HCT116 (cell line): ENCODE measurements around the gene ZFYVE16. TPM values are rescaled to one million over a fixed set of nuclear protein-coding genes. Genes with fewer than 3 reads are reported as not detected.

Experiments used
- ATAC-seq: fragments of 200-7000 bp; cut with Tn5 transposase; 2 replicates; pipeline ENCODE4 v1.9.1; 2020; ENCODE audit warnings: mild to moderate bottlenecking, moderate library complexity
- BruUV-seq: library from RNA; stranded (reverse); fragments of 400-500 nt; replicated peaks from 2 replicates; lab custom pipeline; 2021; lab: Mats Ljungman, UMichigan
- CTCF ChIA-PET: fragments of 300-600 bp; sonication (Branson Sonifier 250); formaldehyde crosslinking; loops from one replicate; lab custom pipeline; 2021; ENCODE audit warnings: antibody characterized with exemption; lab: Charles Lee
- POLR2A ChIA-PET: fragments of 300-600, 350-600 bp; sonication (Branson Sonifier 250); formaldehyde crosslinking; loops from one replicate; lab custom pipeline; 2021; ENCODE audit warnings: antibody characterized with exemption; lab: Charles Lee
- RAD21 ChIA-PET, 2 experiments: fragments of 300-600 bp; sonication (Branson Sonifier 250); formaldehyde crosslinking; loops; one replicate each; lab custom pipeline; 2023; ENCODE audit warnings: low total read pairs in 2 of 2; ENCODE audit not compliant: uncharacterized antibody in 2 of 2, unreplicated experiment in 2 of 2, low non-redundant PET in 1 of 2; lab: Charles Lee
- DNase-seq: peaks from one replicate; pipeline ENCODE4 v3.0.0-alpha.2; 2010; ENCODE audit warnings: low read depth, low spot score
- H2AFZ ChIP-seq: fragments of 200-600 bp; shearing (Covaris generic), sonication (generic); 2 replicates; pipeline ENCODE4 v1.6.1; 2017; ENCODE audit warnings: low read depth, mixed run types, mixed read lengths, antibody characterized with exemption, low read length; ENCODE audit not compliant: poor library complexity, severe bottlenecking
- H3K27ac ChIP-seq: 2 replicates; pipeline ENCODE4 v1.5.1; 2012; ENCODE audit warnings: low read depth, low read length
- H3K27me3 ChIP-seq: fragments of 200-600 bp; sonication (generic); 2 replicates; pipeline ENCODE4 v1.6.1; 2016; ENCODE audit warnings: mixed run types, low read length, mixed read lengths; ENCODE audit not compliant: insufficient read depth
- H3K36me3 ChIP-seq, 2 experiments: fragments of 200-500 bp in 1 of 2; fragments of 200-600 bp in 1 of 2; sonication (Bioruptor generic) in 1 of 2; sonication (generic) in 1 of 2; 2 replicates each; pipeline versions ENCODE4 v1.5.1 to v1.6.1; 2014 to 2016; ENCODE audit warnings: low read length in 2 of 2, inconsistent platforms in 1 of 2, mixed read lengths in 1 of 2, mixed run types in 1 of 2; ENCODE audit not compliant: insufficient read depth in 2 of 2, control insufficient read depth in 1 of 2
- H3K4me1 ChIP-seq, 2 experiments: fragments of 200-600 bp in 1 of 2; sonication (generic) in 1 of 2; 2 replicates each; pipeline versions ENCODE4 v1.5.1 to v1.6.1; 2012 to 2017; ENCODE audit warnings: low read length in 2 of 2, inconsistent platforms in 1 of 2, mild to moderate bottlenecking in 1 of 2, mixed read lengths in 1 of 2, mixed run types in 1 of 2, moderate library complexity in 1 of 2; ENCODE audit not compliant: insufficient read depth in 2 of 2, control insufficient read depth in 1 of 2
- H3K4me2 ChIP-seq: fragments of 200-600 bp; sonication (generic); 2 replicates; pipeline ENCODE4 v1.6.1; 2017; ENCODE audit warnings: mixed run types, low read length, mixed read lengths
- H3K4me3 ChIP-seq, 2 experiments: fragments of 200-600 bp in 1 of 2; sonication (generic) in 1 of 2; replicated peaks in 1 of 2; 2 replicates each; pipeline ENCODE4 v1.5.1; 2011 to 2016; ENCODE audit warnings: low read length in 2 of 2, control low read depth in 1 of 2, low read depth in 1 of 2, mild to moderate bottlenecking in 1 of 2, mixed read lengths in 1 of 2, mixed run types in 1 of 2
- H3K79me2 ChIP-seq: fragments of 200-600 bp; sonication (generic); 2 replicates; pipeline ENCODE4 v1.6.1; 2017; ENCODE audit warnings: mild to moderate bottlenecking, mixed run types, low read length, moderate library complexity, mixed read lengths; ENCODE audit not compliant: insufficient read depth
- H3K9ac ChIP-seq: fragments of 200-600 bp; sonication (generic); 2 replicates; pipeline ENCODE4 v1.6.1; 2016; ENCODE audit warnings: low read length, mixed read lengths
- H3K9me2 ChIP-seq: fragments of 200-600 bp; sonication (generic), shearing (Covaris generic); 2 replicates; pipeline ENCODE4 v1.6.1; 2017; ENCODE audit warnings: mixed run types, mild to moderate bottlenecking, moderate library complexity; ENCODE audit not compliant: insufficient read depth
- H3K9me3 ChIP-seq, 2 experiments: fragments of 200-500 bp in 1 of 2; fragments of 200-600 bp in 1 of 2; sonication (Bioruptor generic) in 1 of 2; sonication (generic) in 1 of 2; 2 replicates each; pipeline ENCODE4 v1.6.1; 2014 to 2017; ENCODE audit warnings: low read length in 2 of 2, mixed read lengths in 2 of 2, inconsistent platforms in 1 of 2, low read depth in 1 of 2, mild to moderate bottlenecking in 1 of 2, mixed run types in 1 of 2, moderate library complexity in 1 of 2; ENCODE audit not compliant: control insufficient read depth in 1 of 2, insufficient read depth in 1 of 2
- H4K20me1 ChIP-seq: fragments of 200-600 bp; sonication (generic), shearing (Covaris generic); 2 replicates; pipeline ENCODE4 v1.6.1; 2017; ENCODE audit warnings: mixed run types, mild to moderate bottlenecking, moderate library complexity; ENCODE audit not compliant: insufficient read depth
- CTCF ChIP-seq, 3 experiments: fragments of 200-600 bp in 1 of 3; sonication (generic) in 1 of 3; IDR thresholded peaks in 2 of 3; conservative IDR thresholded peaks in 1 of 3; 2 replicates each; pipeline ENCODE4 v1.5.1; 2012 to 2017; ENCODE audit warnings: low read depth in 2 of 3, low read length in 2 of 3, antibody characterized with exemption in 1 of 3, borderline replicate concordance in 1 of 3, control low read depth in 1 of 3, mild to moderate bottlenecking in 1 of 3, mixed read lengths in 1 of 3, mixed run types in 1 of 3, moderate library complexity in 1 of 3; ENCODE audit not compliant: insufficient read depth in 1 of 3
- EGR1 ChIP-seq: IDR thresholded peaks from 2 replicates; pipeline ENCODE4 v1.6.1; 2012; ENCODE audit warnings: low read depth
- FOSL1 ChIP-seq: IDR thresholded peaks from 2 replicates; pipeline ENCODE4 v1.6.1; 2012; ENCODE audit warnings: low read depth
- JUND ChIP-seq: IDR thresholded peaks from 2 replicates; pipeline ENCODE4 v1.6.1; 2012
- RAD21 ChIP-seq: IDR thresholded peaks from 2 replicates; pipeline ENCODE4 v1.6.1; 2012; ENCODE audit warnings: low read depth, mild to moderate bottlenecking
- intact Hi-C: fragments of 100-400 bp; cut with micrococcal nuclease; formaldehyde crosslinking; loops from 2 replicates; pipeline ENCODE4 v1.10.0; 2022
- total RNA-seq: library from RNA; stranded (reverse); gene quantifications from one replicate; pipeline ENCODE4 v1.2.1, GENCODE V29; 2021; ENCODE audit not compliant: unreplicated experiment

Gene ZFYVE16
- total RNA-seq, 1 experiment from 2014 or later = 24.2 TPM

DNA sequence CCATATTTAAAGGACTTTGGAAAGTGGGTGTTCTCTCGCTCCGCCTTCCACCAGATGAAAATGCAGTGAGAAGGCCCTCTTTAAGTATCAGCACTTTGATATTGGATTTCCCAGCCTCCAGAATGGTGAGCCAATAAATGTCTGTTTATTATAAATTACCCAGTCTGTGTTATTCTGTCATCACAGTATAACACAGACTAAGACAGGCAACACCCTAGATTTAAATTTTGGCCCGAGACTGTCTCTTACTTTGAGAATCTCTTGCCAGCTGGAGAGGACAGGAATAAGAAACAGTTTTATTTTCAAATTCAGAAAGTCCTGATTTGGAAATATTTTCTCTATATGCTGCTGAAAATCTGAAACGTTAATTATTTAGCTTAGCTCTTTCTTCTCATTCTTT is 101.5 kb downstream of the ZFYVE16 start (continued):
- TF ChIP-seq CTCF (IDR thresholded peaks at IDR 0.05 in 2 of 3, conservative IDR thresholded peaks at IDR 0.05 in 1 of 3; ENCODE audit: borderline replicate concordance in 1 of 3, insufficient read depth in 1 of 3, low read depth in 2 of 3, low read length in 2 of 3) = no peak
- TF ChIP-seq RAD21 = no peak
- TF ChIP-seq, all 23 proteins: peak for 0

DNA sequence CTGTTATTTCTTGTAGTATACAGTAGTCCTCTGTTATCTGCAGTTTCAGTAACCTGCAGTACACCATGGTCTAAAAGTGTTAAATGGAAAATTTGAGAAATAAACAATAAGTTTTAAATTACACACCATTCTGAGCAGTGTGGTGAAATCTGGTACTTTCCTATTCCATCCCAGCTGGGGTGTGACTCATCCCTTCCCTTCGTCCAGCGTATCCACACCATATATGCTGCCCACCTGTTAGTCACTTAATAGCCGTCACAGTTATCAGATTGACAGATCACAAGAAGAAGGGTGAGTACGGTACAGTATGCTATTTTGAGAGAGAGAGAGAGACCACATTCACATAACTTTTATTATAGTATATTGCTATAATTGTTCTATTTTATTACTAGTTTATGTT is 109.0 kb downstream of the ZFYVE16 start:
- Histone ChIP-seq H3K4me3 (no peak overlapping the region), H3K27me3 (no peaks in the 10 kb centered on the region), H4K20me1 (no peaks in the 10 kb centered on the region), H2AFZ (peak overlapping the region; percentile 65), H3K79me2 (no peaks in the 10 kb centered on the region), H3K9me2 (no peaks in the 10 kb centered on the region), H3K4me2 (peak overlapping the region; percentile 35; the same call in 1 of the 2 replicates), H3K27ac (no peak overlapping the region), H3K4me1 (peaks cover 0 to 5% of the 10 kb centered on the region in 2 experiments; a peak in 2 of 4 replicates), H3K9me3 (no peaks in the 10 kb centered on the region), H3K36me3 (no peaks in the 10 kb centered on the region), H3K9ac (no peak overlapping the region)
- ChIA-PET CTCF (no interaction called here), POLR2A (no interaction called here), RAD21 (no interaction called here)
- intact Hi-C loops = no loop called here
- no TSS peak for BruUV-seq
- ATAC-seq = peak; percentile 89
- DNase-seq = peak; percentile 36
- TF ChIP-seq EGR1 = no peak
- TF ChIP-seq FOSL1 = peak; percentile 33; the same call in 1 of the 2 replicates
- TF ChIP-seq JUND = peak; percentile 60

Other genes with a start within 250 kb of the ZFYVE16 start
- gene SERINC5, start 152.0 kb upstream of the ZFYVE16 start, total RNA-seq = 39.3 TPM
- not detected for gene SPZ1, start 88.1 kb upstream of the ZFYVE16 start, total RNA-seq
- gene FAM151B, start 80.0 kb downstream of the ZFYVE16 start, total RNA-seq = 1.2 TPM
- gene ANKRD34B, start 162.2 kb downstream of the ZFYVE16 start, total RNA-seq = not detected
- gene MSH3, start 246.6 kb downstream of the ZFYVE16 start, total RNA-seq = 4.9 TPM
- gene DHFR, start 246.9 kb downstream of the ZFYVE16 start, total RNA-seq = 58.7 TPM